Measurements from ENCODE around the gene MTMR6. TPM values are rescaled to one million over a fixed set of nuclear protein-coding genes. Genes with fewer than 3 reads are reported as not detected.

Gene MTMR6
- total and polyA plus RNA-seq, 3 experiments from 2014 or later: 15.0 to 16.9 (median 15.9) TPM

GRCh38 chr13:25248071-25248470, 39.2 kb downstream of the MTMR6 start:
- ChIA-PET POLR2A (no interaction called here), CTCF (no interaction called here)
- H3K9me3 Mint-ChIP-seq: no peaks in the 10 kb centered on the region
- H3K4me3 Mint-ChIP-seq: no peak overlapping the region
- no peaks in the 10 kb centered on the region for H3K4me1 Mint-ChIP-seq
- Histone ChIP-seq H3K36me3 (ENCODE audit: insufficient read depth, low read length) (peaks cover 7% of the 10 kb centered on the region), H3K27ac (ENCODE audit: low read depth, low read length) (no peak overlapping the region), H3K4me3 (ENCODE audit: low read length) (no peak overlapping the region), H3K9me3 (ENCODE audit: low read length) (no peaks in the 10 kb centered on the region), H3K4me1 (ENCODE audit: insufficient read depth, low read length) (no peaks in the 10 kb centered on the region), H3K27me3 (ENCODE audit: insufficient read depth, low read length, poor library complexity, severe bottlenecking) (no peaks in the 10 kb centered on the region)
- peaks cover 10 to 67% (median 15%) of the 10 kb centered on the region in 3 donors for H3K36me3 Mint-ChIP-seq
- no peak for DNase-seq
- H3K27ac Mint-ChIP-seq: no peak overlapping the region
- H3K27me3 Mint-ChIP-seq: no peaks in the 10 kb centered on the region

GRCh38 chr13:25247360-25247759, 39.9 kb downstream of the MTMR6 start:
- Histone ChIP-seq H3K27ac (ENCODE audit: low read depth, low read length) (no peak overlapping the region), H3K27me3 (ENCODE audit: insufficient read depth, low read length, poor library complexity, severe bottlenecking) (no peaks in the 10 kb centered on the region), H3K4me1 (ENCODE audit: insufficient read depth, low read length) (no peaks in the 10 kb centered on the region), H3K4me3 (ENCODE audit: low read length) (no peak overlapping the region), H3K9me3 (ENCODE audit: low read length) (no peaks in the 10 kb centered on the region), H3K36me3 (ENCODE audit: insufficient read depth, low read length) (peaks cover 7% of the 10 kb centered on the region)
- no peaks in the 10 kb centered on the region for H3K27me3 Mint-ChIP-seq
- DNase-seq: no peak
- H3K4me1 Mint-ChIP-seq: no peaks in the 10 kb centered on the region
- CTCF ChIA-PET: no interaction called here
- peaks cover 9 to 60% (median 15%) of the 10 kb centered on the region in 3 donors for H3K36me3 Mint-ChIP-seq
- peak overlapping the region in 2 of 8 donors; percentile 46 to 68 for H3K27ac Mint-ChIP-seq
- POLR2A ChIA-PET: no interaction called here
- no peaks in the 10 kb centered on the region for H3K9me3 Mint-ChIP-seq
- H3K4me3 Mint-ChIP-seq: no peak overlapping the region

DNA sequence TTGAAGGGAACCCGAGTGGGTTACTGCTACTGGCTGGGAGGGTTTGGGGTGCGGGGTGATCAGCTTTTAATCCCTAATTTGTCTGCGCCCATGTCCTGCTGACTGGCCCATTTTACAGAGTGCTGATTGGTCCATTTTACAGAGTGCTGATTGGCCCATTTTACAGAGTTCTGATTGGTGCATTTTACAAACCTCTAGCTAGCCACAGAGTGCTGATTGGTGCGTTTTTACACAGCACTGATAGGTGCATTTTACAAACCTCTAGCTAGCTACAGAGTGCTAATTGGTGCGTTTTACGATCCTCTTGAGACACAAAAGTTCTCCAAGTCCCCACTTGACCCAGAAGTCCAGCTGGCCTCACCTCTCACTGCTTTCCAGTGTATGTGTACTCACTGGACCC, 43.2 kb downstream of the MTMR6 start:
- CTCF ChIA-PET: no interaction called here
- POLR2A ChIA-PET: no interaction called here
- no peaks in the 10 kb centered on the region for H3K9me3 Mint-ChIP-seq
- H3K36me3 ChIP-seq (ENCODE audit: insufficient read depth, low read length): no peaks in the 10 kb centered on the region
- DNase-seq: no peak
- H3K27me3 ChIP-seq (ENCODE audit: insufficient read depth, low read length, poor library complexity, severe bottlenecking): no peaks in the 10 kb centered on the region
- H3K27me3 Mint-ChIP-seq: no peaks in the 10 kb centered on the region
- H3K27ac ChIP-seq (ENCODE audit: low read depth, low read length): no peak overlapping the region
- H3K9me3 ChIP-seq (ENCODE audit: low read length): no peaks in the 10 kb centered on the region
- no peaks in the 10 kb centered on the region for H3K4me1 ChIP-seq (ENCODE audit: insufficient read depth, low read length)
- no peak overlapping the region for H3K4me3 ChIP-seq (ENCODE audit: low read length)
- no peak overlapping the region for H3K4me3 Mint-ChIP-seq
- peaks cover 12 to 38% (median 14%) of the 10 kb centered on the region in 3 donors for H3K36me3 Mint-ChIP-seq
- H3K4me1 Mint-ChIP-seq: no peaks in the 10 kb centered on the region
- H3K27ac Mint-ChIP-seq: peak overlapping the region in 1 of 8 donors; percentile 47

GRCh38 chr13:25242956-25243355, 44.3 kb downstream of the MTMR6 start:
- Mint-ChIP-seq H3K27me3 (no peaks in the 10 kb centered on the region), H3K9me3 (no peaks in the 10 kb centered on the region), H3K4me3 (no peak overlapping the region), H3K4me1 (no peaks in the 10 kb centered on the region), H3K36me3 (peaks cover 12 to 29% (median 14%) of the 10 kb centered on the region in 3 donors), H3K27ac (no peak overlapping the region)
- Histone ChIP-seq H3K4me1 (ENCODE audit: insufficient read depth, low read length) (no peaks in the 10 kb centered on the region), H3K9me3 (ENCODE audit: low read length) (no peaks in the 10 kb centered on the region), H3K27ac (ENCODE audit: low read depth, low read length) (no peak overlapping the region), H3K4me3 (ENCODE audit: low read length) (no peak overlapping the region), H3K27me3 (ENCODE audit: insufficient read depth, low read length, poor library complexity, severe bottlenecking) (no peaks in the 10 kb centered on the region), H3K36me3 (ENCODE audit: insufficient read depth, low read length) (no peaks in the 10 kb centered on the region)
- DNase-seq: no peak
- POLR2A ChIA-PET: no interaction called here
- CTCF ChIA-PET: no interaction called here

DNA sequence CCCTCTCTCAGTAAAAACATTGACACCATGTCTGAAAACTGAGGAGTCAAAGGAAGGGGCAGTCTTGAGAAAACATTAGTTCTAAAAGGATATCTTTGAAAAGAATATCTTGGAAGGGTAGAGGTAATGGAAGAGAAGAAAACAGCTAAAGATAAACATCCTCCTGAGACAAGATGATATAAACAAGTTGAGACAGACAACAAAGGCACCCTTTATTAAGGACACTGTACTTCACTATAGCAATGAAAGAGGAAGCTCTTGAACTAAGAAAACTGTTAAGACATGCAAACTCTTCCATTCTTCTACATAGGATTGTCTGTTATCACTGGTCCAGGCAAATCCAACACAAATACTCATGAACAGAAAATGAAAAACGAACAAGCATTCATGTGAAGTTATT, 46.3 kb downstream of the MTMR6 start:
- no peaks in the 10 kb centered on the region for H3K4me1 ChIP-seq (ENCODE audit: insufficient read depth, low read length)
- H3K4me3 Mint-ChIP-seq: no peak overlapping the region
- CTCF ChIA-PET: no interaction called here

GRCh38 chr13:25237083-25237482, 50.2 kb downstream of the MTMR6 start:
- Mint-ChIP-seq H3K4me3 (no peak overlapping the region), H3K27ac (peak overlapping the region in 1 of 8 donors; percentile 14), H3K9me3 (no peaks in the 10 kb centered on the region), H3K27me3 (peaks cover 0 to 4% of the 10 kb centered on the region in 2 donors), H3K4me1 (peaks cover 0 to 7% (median 5%) of the 10 kb centered on the region in 3 donors), H3K36me3 (peaks cover 3 to 7% (median 4%) of the 10 kb centered on the region in 3 donors)
- Histone ChIP-seq H3K9me3 (ENCODE audit: low read length) (no peaks in the 10 kb centered on the region), H3K36me3 (ENCODE audit: insufficient read depth, low read length) (no peaks in the 10 kb centered on the region), H3K4me1 (ENCODE audit: insufficient read depth, low read length) (no peaks in the 10 kb centered on the region), H3K4me3 (ENCODE audit: low read length) (no peak overlapping the region), H3K27ac (ENCODE audit: low read depth, low read length) (no peak overlapping the region), H3K27me3 (ENCODE audit: insufficient read depth, low read length, poor library complexity, severe bottlenecking) (no peaks in the 10 kb centered on the region)
- POLR2A ChIA-PET: no interaction called here
- CTCF ChIA-PET: no interaction called here
- DNase-seq: no peak

More for the DNA sequence above, 46.3 kb downstream of the MTMR6 start:
- Histone ChIP-seq H3K27ac (ENCODE audit: low read depth, low read length) (no peak overlapping the region), H3K4me3 (ENCODE audit: low read length) (no peak overlapping the region), H3K9me3 (ENCODE audit: low read length) (no peaks in the 10 kb centered on the region), H3K27me3 (ENCODE audit: insufficient read depth, low read length, poor library complexity, severe bottlenecking) (no peaks in the 10 kb centered on the region), H3K36me3 (ENCODE audit: insufficient read depth, low read length) (no peaks in the 10 kb centered on the region)
- no peaks in the 10 kb centered on the region for H3K27me3 Mint-ChIP-seq
- H3K9me3 Mint-ChIP-seq: no peaks in the 10 kb centered on the region
- DNase-seq: no peak
- H3K4me1 Mint-ChIP-seq: no peaks in the 10 kb centered on the region
- H3K27ac Mint-ChIP-seq: peak overlapping the region in 1 of 8 donors; percentile 5
- POLR2A ChIA-PET: no interaction called here
- peaks cover 12 to 20% (median 14%) of the 10 kb centered on the region in 3 donors for H3K36me3 Mint-ChIP-seq

GRCh38 chr13:25233861-25234260, 53.4 kb downstream of the MTMR6 start:
- ChIA-PET CTCF (interaction anchor here (0.9 to 2.0 kb wide), 2 partner anchors 50 to 141 kb away, joined by 3 to 5 read pairs; no protein-coding TSS in a partner anchor), POLR2A (interaction anchor here (0.6 kb wide), 1 partner anchor 100 kb away, joined by 4 read pairs; no protein-coding TSS in a partner anchor)
- Histone ChIP-seq H3K4me1 (ENCODE audit: insufficient read depth, low read length) (no peaks in the 10 kb centered on the region), H3K27me3 (ENCODE audit: insufficient read depth, low read length, poor library complexity, severe bottlenecking) (no peaks in the 10 kb centered on the region), H3K27ac (ENCODE audit: low read depth, low read length) (no peak overlapping the region), H3K36me3 (ENCODE audit: insufficient read depth, low read length) (no peaks in the 10 kb centered on the region), H3K9me3 (ENCODE audit: low read length) (no peaks in the 10 kb centered on the region), H3K4me3 (ENCODE audit: low read length) (no peak overlapping the region)
- H3K9me3 Mint-ChIP-seq: no peaks in the 10 kb centered on the region
- peaks cover 0 to 9% of the 10 kb centered on the region in 2 donors for H3K27me3 Mint-ChIP-seq
- H3K27ac Mint-ChIP-seq: peak overlapping the region in 1 of 8 donors; percentile 58
- DNase-seq: no peak
- peaks cover 0 to 4% (median 0%) of the 10 kb centered on the region in 3 donors for H3K36me3 Mint-ChIP-seq
- no peak overlapping the region for H3K4me3 Mint-ChIP-seq
- H3K4me1 Mint-ChIP-seq: peaks cover 0 to 7% (median 5%) of the 10 kb centered on the region in 3 donors

DNA sequence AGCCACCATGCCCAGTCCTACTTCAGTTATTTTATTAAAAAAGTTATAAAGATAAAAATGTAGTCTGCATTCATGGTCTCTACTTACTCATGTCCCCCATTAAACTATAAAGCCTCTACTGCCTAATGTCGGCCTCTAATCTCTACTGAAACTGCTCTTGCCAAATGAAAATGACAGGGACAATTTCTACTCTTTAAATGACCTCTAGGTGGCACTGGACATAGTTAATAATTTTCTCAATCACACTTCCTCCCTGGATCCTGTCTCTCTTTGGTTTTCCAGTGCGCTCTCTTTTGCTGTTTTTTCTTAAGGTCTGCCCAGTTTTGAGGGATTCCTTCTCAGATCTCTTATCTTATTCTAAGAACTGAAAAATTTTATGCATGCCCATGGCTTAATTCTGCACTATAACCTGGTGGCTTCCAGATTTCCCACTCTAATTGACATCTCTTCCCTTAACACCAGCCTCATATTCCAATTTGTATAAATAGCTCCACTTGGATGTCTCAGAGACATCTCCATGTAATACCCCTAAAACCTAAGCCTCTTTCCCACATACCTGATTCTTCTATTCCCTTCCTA, 54.3 kb downstream of the MTMR6 start:
- Mint-ChIP-seq H3K4me3 (no peak overlapping the region), H3K36me3 (peaks cover 0 to 5% (median 0%) of the 10 kb centered on the region in 3 donors), H3K27me3 (peaks cover 0 to 12% of the 10 kb centered on the region in 2 donors), H3K27ac (peak overlapping the region in 1 of 8 donors; percentile 53), H3K9me3 (no peaks in the 10 kb centered on the region), H3K4me1 (peaks cover 0 to 7% (median 5%) of the 10 kb centered on the region in 3 donors)
- POLR2A ChIA-PET: no interaction called here
- Histone ChIP-seq H3K27me3 (ENCODE audit: insufficient read depth, low read length, poor library complexity, severe bottlenecking) (no peaks in the 10 kb centered on the region), H3K4me3 (ENCODE audit: low read length) (no peak overlapping the region), H3K36me3 (ENCODE audit: insufficient read depth, low read length) (no peaks in the 10 kb centered on the region), H3K4me1 (ENCODE audit: insufficient read depth, low read length) (no peaks in the 10 kb centered on the region), H3K9me3 (ENCODE audit: low read length) (no peaks in the 10 kb centered on the region), H3K27ac (ENCODE audit: low read depth, low read length) (no peak overlapping the region)
- peak in 1 of 5 donors; percentile 4 for DNase-seq
- CTCF ChIA-PET: interaction anchor here (0.9 to 2.0 kb wide), 2 partner anchors 51 to 142 kb away, joined by 3 to 5 read pairs; no protein-coding TSS in a partner anchor

Measured in CD8-positive, alpha-beta memory T cell (primary cell).